ENCODE data around the gene ZNF3. TPM values are rescaled to one million over a fixed set of nuclear protein-coding genes. Genes with fewer than 3 reads are reported as not detected.

ZNF3 gene
- polyA plus RNA-seq, 10 donors, result 21.1 to 31.0 (median 26.7) TPM

Other genes starting within 250 kb of the ZNF3 start
- gene OR2AE1, start 204.7 kb downstream of the ZNF3 start, polyA plus RNA-seq (ENCODE audit: insufficient read length in 10 of 10), result under 1 TPM in 1 of 10 donors, not detected in 9; 0.14 TPM
- gene TRIM4, start 162.2 kb downstream of the ZNF3 start, polyA plus RNA-seq (ENCODE audit: insufficient read length in 10 of 10), result 10 to 100 TPM; 14.6 to 19.5 (median 16.6) TPM
- under 1 TPM; 0.18 to 0.63 (median 0.41) TPM for gene GJC3, start 152.1 kb downstream of the ZNF3 start, polyA plus RNA-seq (ENCODE audit: insufficient read length in 10 of 10)
- 1 to 10 TPM in 4 of 10 donors, under 1 TPM in 6; 0.56 to 1.3 (median 0.82) TPM for gene AZGP1, start 105.7 kb downstream of the ZNF3 start, polyA plus RNA-seq (ENCODE audit: insufficient read length in 10 of 10)
- 10 to 100 TPM; 18.3 to 34.5 (median 31.2) TPM for gene ZKSCAN1, start 66.1 kb downstream of the ZNF3 start, polyA plus RNA-seq (ENCODE audit: insufficient read length in 10 of 10)
- 10 to 100 TPM; 10.3 to 16.7 (median 13.9) TPM for gene ZSCAN21, start 31.9 kb downstream of the ZNF3 start, polyA plus RNA-seq (ENCODE audit: insufficient read length in 10 of 10)
- 100 to 1,000 TPM in 2 of 10 donors, 10 to 100 TPM in 8; 83.6 to 105 (median 86.3) TPM for gene COPS6, start 7.2 kb upstream of the ZNF3 start, polyA plus RNA-seq (ENCODE audit: insufficient read length in 10 of 10)
- 10 to 100 TPM; 57.2 to 96.4 (median 66.4) TPM for gene MCM7, start 19.7 kb upstream of the ZNF3 start, polyA plus RNA-seq (ENCODE audit: insufficient read length in 10 of 10)
- 10 to 100 TPM; 16.1 to 25.5 (median 19.3) TPM for gene AP4M1, start 19.9 kb upstream of the ZNF3 start, polyA plus RNA-seq (ENCODE audit: insufficient read length in 10 of 10)
- 10 to 100 TPM; 30.8 to 40.0 (median 34.1) TPM for gene TAF6, start 37.6 kb upstream of the ZNF3 start, polyA plus RNA-seq (ENCODE audit: insufficient read length in 10 of 10)
- gene CNPY4, start 37.9 kb upstream of the ZNF3 start, polyA plus RNA-seq (ENCODE audit: insufficient read length in 10 of 10), result 10 to 100 TPM; 28.1 to 53.4 (median 38.3) TPM
- 1 to 10 TPM in 4 of 10 donors, under 1 TPM in 6; 0.44 to 1.5 (median 0.95) TPM for gene MBLAC1, start 45.2 kb upstream of the ZNF3 start, polyA plus RNA-seq (ENCODE audit: insufficient read length in 10 of 10)
- 10 to 100 TPM; 48.3 to 81.1 (median 61.8) TPM for gene LAMTOR4, start 67.2 kb upstream of the ZNF3 start, polyA plus RNA-seq (ENCODE audit: insufficient read length in 10 of 10)
- 10 to 100 TPM in 7 of 10 donors, 1 to 10 TPM in 3; 9.6 to 12.9 (median 10.7) TPM for gene TRAPPC14, start 77.0 kb upstream of the ZNF3 start, polyA plus RNA-seq (ENCODE audit: insufficient read length in 10 of 10)
- 10 to 100 TPM in 8 of 10 donors, 1 to 10 TPM in 2; 8.6 to 14.4 (median 11.0) TPM for gene GAL3ST4, start 86.9 kb upstream of the ZNF3 start, polyA plus RNA-seq (ENCODE audit: insufficient read length in 10 of 10)
- gene GPC2, start 95.7 kb upstream of the ZNF3 start, polyA plus RNA-seq (ENCODE audit: insufficient read length in 10 of 10), result 1 to 10 TPM; 4.0 to 8.6 (median 5.9) TPM
- gene STAG3, start 96.2 kb upstream of the ZNF3 start, polyA plus RNA-seq (ENCODE audit: insufficient read length in 10 of 10), result 10 to 100 TPM in 7 of 10 donors, 1 to 10 TPM in 3; 8.4 to 25.7 (median 12.6) TPM
- 10 to 100 TPM in 1 of 10 donors, 1 to 10 TPM in 9; 2.6 to 11.6 (median 4.7) TPM for gene PVRIG, start 138.2 kb upstream of the ZNF3 start, polyA plus RNA-seq (ENCODE audit: insufficient read length in 10 of 10)
- 1 to 10 TPM; 4.4 to 7.2 (median 5.6) TPM for gene SPDYE3, start 226.0 kb upstream of the ZNF3 start, polyA plus RNA-seq (ENCODE audit: insufficient read length in 10 of 10)

All from muscle of back (tissue), 10 donors.